Lower lobe of right lung (tissue), 2 donors: ENCODE data around the gene HSF2BP. TPM values are rescaled to one million over a fixed set of nuclear protein-coding genes. Genes with fewer than 3 reads are reported as not detected.
"Not testable (repeated sequence)": the region's sequence is repeated elsewhere in the genome, so short reads cannot be mapped to it uniquely, and the experiment has no call there.

Source experiments
- ATAC-seq, 2 donors: fragments of 200-7000 bp; cut with Tn5 transposase; one replicate each; pipeline ENCODE4 v1.9.1; 2020 to 2022; ENCODE audit warnings: mild to moderate bottlenecking in 2 of 2, moderate library complexity in 2 of 2
- DNase-seq: peaks from one replicate; pipeline ENCODE4 v3.0.0-alpha.2; 2020
- H3K27ac ChIP-seq: fragments of 200-600 bp; one replicate; pipeline ENCODE4 v1.8.0; 2022
- H3K27me3 ChIP-seq: fragments of 200-600 bp; one replicate; pipeline ENCODE4 v1.8.0; 2022; ENCODE audit warnings: low read depth
- H3K36me3 ChIP-seq: fragments of 200-600 bp; one replicate; pipeline ENCODE4 v1.8.0; 2022; ENCODE audit warnings: mild to moderate bottlenecking
- H3K4me1 ChIP-seq: fragments of 200-600 bp; one replicate; pipeline ENCODE4 v1.8.0; 2022
- H3K4me3 ChIP-seq: fragments of 200-600 bp; one replicate; pipeline ENCODE4 v1.8.0; 2022; ENCODE audit warnings: mild to moderate bottlenecking
- H3K9me3 ChIP-seq: fragments of 200-600 bp; one replicate; pipeline ENCODE4 v1.8.0; 2022
- CTCF ChIP-seq: fragments of 200-600 bp; IDR thresholded peaks from one replicate; pipeline ENCODE4 v1.8.0; 2022; ENCODE audit warnings: antibody characterized with exemption, mild to moderate bottlenecking
- intact Hi-C: fragments of 100-400 bp; cut with DNase I; formaldehyde crosslinking; loops from one replicate; pipeline ENCODE4 v1.11.0; 2022
- total RNA-seq: library from RNA; stranded (reverse); fragmentation: NEBNext Ultra II Directional; extraction: Animal tissue kit (Norgen Biotek cat#: 25700); gene quantifications from one replicate; pipeline ENCODE4 v1.2.1, GENCODE V29; 2021
- donor health status: DM: no; HTN: yes; CAD: no; lungs with severe emphysema.

Gene HSF2BP
- total RNA-seq, 1 donor from 2014 or later = 0.32 TPM

DNA sequence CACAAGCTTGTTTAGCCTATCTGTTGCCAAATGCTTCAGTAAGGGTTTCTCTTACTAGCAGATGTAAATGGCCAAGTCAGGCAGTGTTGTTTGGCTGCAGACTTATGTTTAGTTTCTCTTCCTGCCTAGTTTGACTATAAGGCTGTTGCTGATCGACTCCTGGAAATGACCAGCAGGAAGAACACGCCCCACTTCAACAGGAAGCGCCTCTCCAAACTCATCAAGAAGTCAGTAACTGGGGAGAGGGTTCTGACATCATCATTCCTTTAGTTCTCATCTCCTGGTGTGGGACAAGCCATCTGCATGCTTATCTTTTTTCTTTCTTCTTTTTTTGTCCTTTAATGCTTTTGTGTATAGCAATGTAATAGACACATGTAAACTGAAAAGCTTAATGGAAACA is 25.1 kb upstream of the HSF2BP start:
- ATAC-seq (peak in 1 of 2 donors; percentile 19), DNase-seq (no peak)
- Histone ChIP-seq H3K27ac (peak overlapping the region; percentile 38), H3K4me1 (peaks cover 4% of the 10 kb centered on the region), H3K9me3 (no peaks in the 10 kb centered on the region), H3K27me3 (no peaks in the 10 kb centered on the region), H3K36me3 (peaks cover 97% of the 10 kb centered on the region), H3K4me3 (no peak overlapping the region)
- no peak for TF ChIP-seq CTCF
- intact Hi-C loops = no loop called here

GRCh38 chr21:43681650-43682049 is 22.4 kb upstream of the HSF2BP start:
- H3K4me3 ChIP-seq = no peak overlapping the region
- intact Hi-C loops = no loop called here
- H3K9me3 ChIP-seq = no peaks in the 10 kb centered on the region
- H3K27me3 ChIP-seq = no peaks in the 10 kb centered on the region
- peaks cover 4% of the 10 kb centered on the region for H3K4me1 ChIP-seq
- DNase-seq (no peak), ATAC-seq (no peak)
- no peak for TF ChIP-seq CTCF
- H3K36me3 ChIP-seq = peaks cover 97% of the 10 kb centered on the region
- H3K27ac ChIP-seq = no peak overlapping the region

GRCh38 chr21:43680421-43680820 is 21.1 kb upstream of the HSF2BP start:
- DNase-seq, ATAC-seq, H3K4me3 ChIP-seq, H3K4me1 ChIP-seq, intact Hi-C loops, H3K27me3 ChIP-seq, H3K9me3 ChIP-seq, H3K27ac ChIP-seq: not testable (repeated sequence)
- H3K36me3 ChIP-seq = peaks cover 98% of the 10 kb centered on the region

DNA sequence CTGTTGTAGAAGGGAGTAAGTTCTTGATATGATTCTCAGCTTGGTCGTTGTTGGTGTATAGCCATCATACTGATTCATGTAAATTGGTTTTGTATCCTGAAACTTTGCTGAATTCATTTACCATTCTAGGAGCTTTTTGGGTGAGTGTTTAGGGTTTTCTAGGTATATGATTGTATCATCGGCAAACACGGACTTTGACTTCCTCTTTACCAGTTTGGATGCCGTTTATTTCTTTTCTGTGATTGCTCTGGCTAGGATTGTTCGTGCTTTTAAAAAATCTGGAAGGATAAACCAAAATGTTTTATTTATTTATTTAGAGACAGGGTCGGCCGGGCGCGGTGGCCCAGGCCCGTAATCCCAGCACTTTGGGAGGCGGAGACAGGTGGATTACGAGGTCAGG is 20.7 kb upstream of the HSF2BP start:
- peaks cover 99% of the 10 kb centered on the region for H3K36me3 ChIP-seq
- no peaks in the 10 kb centered on the region for H3K9me3 ChIP-seq
- intact Hi-C loops = no loop called here

GRCh38 chr21:43676391-43676790 is 17.1 kb upstream of the HSF2BP start:
- Histone ChIP-seq H3K27ac (no peak overlapping the region), H3K4me1 (no peaks in the 10 kb centered on the region), H3K9me3 (no peaks in the 10 kb centered on the region), H3K36me3 (peaks cover 97% of the 10 kb centered on the region), H3K4me3 (no peak overlapping the region), H3K27me3 (no peaks in the 10 kb centered on the region)
- DNase-seq = no peak
- intact Hi-C loops = no loop called here
- ATAC-seq = no peak
- no peak for TF ChIP-seq CTCF

More for the DNA sequence above, 20.7 kb upstream of the HSF2BP start:
- H3K27me3 ChIP-seq = no peaks in the 10 kb centered on the region
- ATAC-seq (no peak), DNase-seq (no peak)
- no peak overlapping the region for H3K27ac ChIP-seq
- no peak for TF ChIP-seq CTCF
- H3K4me3 ChIP-seq = no peak overlapping the region
- H3K4me1 ChIP-seq = peaks cover 4% of the 10 kb centered on the region

DNA sequence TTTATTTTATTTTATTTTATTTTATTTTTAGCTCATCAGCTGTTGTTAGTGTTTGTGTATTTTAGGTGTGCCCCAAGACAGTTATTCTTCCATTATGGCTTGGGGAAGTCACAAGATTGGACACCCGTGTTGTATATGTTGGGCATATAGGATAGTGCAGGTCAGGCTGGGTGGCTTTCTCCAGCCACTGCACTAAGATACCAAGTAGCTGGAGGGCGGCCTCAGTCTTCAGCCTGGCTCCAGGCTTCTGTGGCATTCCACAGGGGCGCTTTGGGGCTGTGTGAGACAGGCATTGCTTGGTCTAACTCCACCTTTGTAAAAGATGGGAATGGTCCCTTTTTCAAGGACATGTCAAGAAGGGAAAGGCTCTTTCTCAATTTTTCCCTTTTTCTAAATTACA is 16.6 kb upstream of the HSF2BP start:
- Histone ChIP-seq H3K4me1 (no peaks in the 10 kb centered on the region), H3K27me3 (no peaks in the 10 kb centered on the region), H3K36me3 (peaks cover 99% of the 10 kb centered on the region), H3K4me3 (no peak overlapping the region), H3K27ac (no peak overlapping the region), H3K9me3 (no peaks in the 10 kb centered on the region)
- DNase-seq = no peak
- intact Hi-C loops = no loop called here
- ATAC-seq = no peak
- TF ChIP-seq CTCF = no peak
